Measurements from ENCODE around the gene PAX7.

Gene PAX7

GRCh38 chr1:18769140-18769539 lies 138.5 kb downstream of the PAX7 start:
- no peak for DNase-seq

- no peak for DNase-seq
These were observed 140.2 kb downstream of the PAX7 start for GRCh38 chr1:18770799-18771198.

DNA sequence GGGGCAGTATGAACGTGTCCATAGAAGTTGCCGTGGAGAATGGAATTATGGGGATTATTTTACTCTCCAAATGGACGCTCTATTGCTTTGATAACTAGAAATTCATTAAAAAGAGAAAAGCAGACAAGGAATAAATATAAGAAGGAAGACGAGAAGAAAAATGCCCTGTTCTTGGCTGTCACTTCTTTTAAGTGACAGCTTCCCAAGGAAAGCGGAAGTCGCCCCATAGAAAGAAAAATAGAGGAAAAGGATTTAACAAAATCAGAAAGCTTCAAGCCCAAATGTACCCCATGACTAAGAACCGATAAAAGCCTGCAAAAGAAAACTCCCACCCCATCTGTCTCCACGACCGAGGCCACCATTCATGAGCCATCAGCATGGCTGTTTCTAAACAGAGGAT lies 143.1 kb downstream of the PAX7 start:
- DNase-seq = no peak

DNA sequence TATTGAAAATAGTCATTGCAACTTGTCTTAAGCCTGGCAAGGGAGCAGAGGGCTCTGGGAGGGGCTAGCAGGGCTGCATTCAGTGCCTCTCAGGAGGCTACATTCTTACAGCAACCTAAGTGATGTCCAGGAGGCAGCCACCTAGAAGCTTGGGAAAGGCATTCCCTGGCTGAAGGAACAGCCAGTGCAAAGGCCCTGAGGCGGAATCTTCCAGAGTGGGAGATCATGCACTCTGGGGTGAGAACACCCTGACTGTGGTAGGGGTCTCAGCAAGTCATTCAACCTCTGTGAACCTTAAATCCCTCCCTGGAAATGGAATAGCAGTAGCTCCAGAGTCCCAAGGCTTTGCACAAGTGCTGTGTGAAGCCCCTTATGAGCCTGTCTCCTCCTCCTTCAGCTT lies 144.7 kb downstream of the PAX7 start:
- DNase-seq = no peak

GRCh38 chr1:18776777-18777176 lies 146.1 kb downstream of the PAX7 start:
- no peak for DNase-seq

DNA sequence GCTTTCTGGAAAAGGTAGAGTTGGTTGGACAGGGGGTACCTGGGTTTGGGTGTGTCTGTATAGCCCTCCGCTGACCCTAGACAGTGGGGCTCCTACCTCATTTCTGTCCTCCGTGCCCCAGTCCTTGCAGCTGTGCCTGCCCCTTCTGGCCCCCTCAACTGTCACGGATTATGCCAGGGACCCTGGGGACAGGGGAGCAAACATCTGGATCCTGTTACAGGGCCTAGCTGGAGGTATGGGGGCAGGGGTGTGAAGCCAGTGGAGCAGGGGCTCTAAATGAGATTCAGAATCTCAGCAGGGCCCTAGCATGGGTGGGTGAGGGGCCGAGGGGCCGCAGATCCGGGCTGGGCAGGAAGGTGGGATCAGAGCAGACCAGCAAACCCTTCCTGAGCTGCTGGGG lies 147.8 kb downstream of the PAX7 start:
- no peak for DNase-seq

DNA sequence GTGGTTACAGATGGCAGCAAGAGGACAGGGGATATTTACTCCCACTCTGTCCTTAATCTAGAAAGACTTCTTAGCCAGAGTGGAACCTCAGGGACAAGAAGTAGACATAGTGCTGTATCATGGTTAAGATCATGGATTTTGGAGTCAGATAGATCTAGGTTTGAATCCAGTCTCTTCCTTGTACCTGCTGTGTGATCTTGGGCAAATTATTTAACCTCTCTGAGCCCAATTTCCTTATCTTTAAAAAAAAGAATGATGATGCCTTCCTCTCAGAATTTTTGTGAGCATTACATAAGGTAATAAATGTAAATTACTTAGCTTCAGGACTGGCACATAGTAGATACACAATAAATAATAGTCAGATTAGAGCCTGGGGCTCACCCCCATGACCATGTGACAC lies 150.4 kb downstream of the PAX7 start:
- DNase-seq = no peak

DNA sequence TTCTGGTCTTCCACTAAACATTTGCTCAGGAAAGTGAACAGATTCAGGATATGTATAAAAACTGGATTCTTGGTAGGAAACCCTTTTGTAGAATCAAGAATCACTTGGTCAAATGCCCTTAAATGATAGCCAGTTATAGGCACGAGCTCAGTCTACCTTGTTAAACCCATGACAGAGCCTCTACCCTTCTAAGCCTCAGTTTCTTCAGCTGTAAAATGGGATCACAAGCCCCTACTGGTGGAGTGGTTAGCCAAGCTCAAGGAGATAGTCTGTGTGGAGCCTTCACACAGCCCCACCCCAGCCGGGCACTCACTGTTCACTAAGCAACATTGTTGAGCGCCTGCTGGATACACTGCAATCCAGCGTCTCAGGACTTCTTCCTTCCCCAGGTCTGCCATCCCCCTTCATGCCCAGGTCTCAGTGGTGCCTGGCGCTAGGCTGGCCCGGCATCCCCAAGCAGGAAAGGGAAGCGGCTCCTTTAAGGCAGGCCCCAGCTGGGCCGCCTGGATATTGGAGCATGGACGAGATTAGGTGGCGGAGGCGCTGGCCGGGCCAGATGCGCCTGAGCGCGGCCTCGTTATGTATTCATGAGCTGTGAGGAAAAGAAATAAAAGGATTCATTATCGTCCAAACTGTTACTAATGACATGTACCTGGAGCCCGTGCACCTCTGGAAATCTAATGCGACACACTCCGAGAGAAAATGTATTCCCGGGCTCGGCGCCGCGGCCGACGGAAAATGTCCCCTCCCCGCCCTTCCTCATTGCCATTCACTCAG lies 153.2 kb downstream of the PAX7 start:
- DNase-seq = no peak

DNA sequence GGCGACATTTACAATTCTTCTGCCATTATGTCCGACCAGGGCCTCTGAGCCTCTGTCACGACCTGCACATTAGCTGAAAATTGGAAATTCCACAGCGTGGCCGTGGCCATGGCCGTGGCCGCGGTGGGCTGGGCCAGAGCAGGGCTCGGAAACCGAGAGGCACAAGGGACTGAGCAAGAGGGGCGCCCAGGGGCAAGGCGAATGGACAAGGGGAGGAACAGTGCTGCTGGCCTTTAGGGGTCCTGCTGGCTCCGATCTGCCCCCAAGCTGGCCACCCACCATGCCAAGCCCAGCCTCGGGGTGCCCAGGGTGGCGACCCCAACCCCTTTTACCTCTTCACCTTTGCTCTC lies 153.8 kb downstream of the PAX7 start:
- DNase-seq = no peak

- DNase-seq = no peak
These were observed 155.5 kb downstream of the PAX7 start for GRCh38 chr1:18786149-18786548.

DNA sequence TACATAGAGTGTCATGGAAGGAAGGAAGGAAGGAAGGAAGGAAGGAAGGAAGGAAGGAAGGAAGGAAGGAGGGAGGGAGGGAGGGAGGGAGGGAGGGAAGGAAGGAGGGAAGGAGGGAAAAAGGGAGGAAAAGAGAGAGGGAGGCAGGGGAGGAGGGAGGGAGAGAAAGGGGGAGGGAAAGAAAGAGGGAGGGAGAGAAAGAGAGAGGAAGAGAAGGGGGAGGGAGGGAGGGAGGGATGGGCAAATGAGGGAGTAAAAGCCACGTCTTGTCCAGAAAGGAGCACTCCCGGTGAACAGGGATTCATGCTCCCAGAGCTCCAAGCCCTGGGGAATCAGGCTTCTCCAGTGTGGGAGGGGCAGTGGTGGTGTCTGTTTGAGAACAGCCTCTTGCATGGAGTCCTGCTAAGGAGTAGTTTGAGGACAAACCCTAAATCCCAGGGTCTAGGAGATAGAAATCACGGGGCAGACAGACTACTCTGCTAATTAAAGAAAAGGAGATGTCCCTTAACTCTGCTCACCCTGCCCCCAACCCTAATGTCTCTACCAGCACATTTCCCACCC lies 157.3 kb downstream of the PAX7 start:
- DNase-seq = no peak

GRCh38 chr1:18789246-18789645 lies 158.6 kb downstream of the PAX7 start:
- DNase-seq = no peak

DNA sequence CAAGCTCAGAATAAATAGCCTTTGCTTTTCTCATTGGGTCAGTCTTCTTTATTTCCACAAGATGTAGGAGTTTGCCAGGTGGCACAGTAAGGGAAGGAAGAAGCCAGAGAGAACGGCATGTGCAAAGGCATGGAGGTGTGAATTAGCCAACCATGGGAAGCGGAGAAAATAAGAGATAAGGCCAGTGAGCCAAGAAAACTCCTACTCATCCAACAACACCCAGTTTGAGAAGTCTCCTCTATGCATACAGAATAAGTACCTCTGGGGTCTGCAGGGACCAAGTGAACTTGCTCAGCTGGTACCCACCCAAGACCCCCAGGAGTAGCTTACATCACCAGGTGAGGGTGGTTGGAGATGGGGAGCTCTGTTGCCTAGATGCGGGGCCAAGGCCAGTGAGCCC lies 162.1 kb downstream of the PAX7 start:
- no peak for DNase-seq

- no peak for DNase-seq
These were observed 162.5 kb downstream of the PAX7 start for GRCh38 chr1:18793164-18793563.

- no peak for DNase-seq
These were observed 163.4 kb downstream of the PAX7 start for GRCh38 chr1:18794051-18794450.

- no peak for DNase-seq
These were observed 163.9 kb downstream of the PAX7 start for GRCh38 chr1:18794561-18794960.

DNA sequence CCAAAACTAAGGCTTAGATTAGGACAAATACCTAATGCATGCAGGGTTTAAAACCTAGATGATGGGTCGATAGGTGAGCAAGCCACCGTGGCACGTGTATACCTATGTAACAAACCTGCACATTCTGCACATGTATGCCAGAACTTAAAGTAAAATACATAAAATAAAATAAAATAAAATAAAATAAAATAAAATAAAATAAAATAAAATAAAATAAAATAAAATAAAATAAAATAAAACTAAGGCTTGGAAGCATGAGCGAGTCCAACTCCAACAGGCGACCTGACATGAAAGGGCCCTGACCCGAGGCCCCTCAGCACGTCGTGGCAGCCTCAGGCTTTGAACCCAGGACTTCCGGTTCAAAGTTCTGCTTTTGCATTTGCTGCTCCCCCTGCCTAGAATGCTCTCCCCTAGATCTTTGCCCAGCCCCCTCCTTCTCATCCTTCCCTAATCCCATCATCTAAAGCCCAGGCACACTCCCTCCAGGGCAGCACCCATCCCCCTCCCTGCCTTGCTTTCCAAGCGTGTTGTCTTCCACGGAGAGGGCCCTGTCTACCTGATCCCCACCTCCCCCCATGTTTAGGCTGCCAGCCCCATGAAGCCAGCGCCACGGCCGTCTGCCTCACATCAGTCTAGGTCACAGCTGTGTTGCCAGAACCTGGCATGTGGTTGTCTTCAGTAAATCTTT lies 164.5 kb downstream of the PAX7 start:
- DNase-seq = no peak

GRCh38 chr1:18796950-18797349 lies 166.3 kb downstream of the PAX7 start:
- no peak for DNase-seq

Measured in activated naive CD4-positive, alpha-beta T cell treated with anti-CD3 and anti-CD28 coated beads, Interleukin-2, amount 50 U/mL, for 16 hours (primary cell).